Activated CD4-positive, alpha-beta T cell treated with anti-CD3 and anti-CD28 coated beads for 4 hours (primary cell): ENCODE results near the gene ZNF326.
"Not testable (repeated sequence)": the region's sequence is repeated elsewhere in the genome, so short reads cannot be mapped to it uniquely, and the experiment has no call there.

Experiments used
- DNase-seq, 2 donors: peaks; one replicate each; pipeline ENCODE4 v3.0.0-alpha.2; 2020

Gene ZNF326

GRCh38 chr1:89998306-89998705 lies 3.4 kb downstream of the ZNF326 start:
- DNase-seq, result no peak

GRCh38 chr1:89999208-89999607 lies 4.3 kb downstream of the ZNF326 start:
- DNase-seq, result no peak

- DNase-seq, result no peak
Measured at GRCh38 chr1:89999628-90000027, 4.7 kb downstream of the ZNF326 start.

GRCh38 chr1:90000934-90001676 lies 6.2 kb downstream of the ZNF326 start:
- DNase-seq, result no peak

GRCh38 chr1:90007979-90008404 lies 13.1 kb downstream of the ZNF326 start:
- DNase-seq, result no peak

GRCh38 chr1:90012300-90012699 lies 17.4 kb downstream of the ZNF326 start:
- DNase-seq, result no peak

GRCh38 chr1:90023691-90024090 lies 28.8 kb downstream of the ZNF326 start:
- DNase-seq, result no peak

GRCh38 chr1:90027281-90027680 lies 32.4 kb downstream of the ZNF326 start:
- DNase-seq, result no peak

- no peak for DNase-seq
Measured at GRCh38 chr1:90039652-90040051, 44.7 kb downstream of the ZNF326 start.

GRCh38 chr1:90043586-90043985 lies 48.7 kb downstream of the ZNF326 start:
- DNase-seq, result no peak

- no peak for DNase-seq
Measured at GRCh38 chr1:90044346-90044745, 49.4 kb downstream of the ZNF326 start.

GRCh38 chr1:90045853-90046563 lies 51.1 kb downstream of the ZNF326 start:
- DNase-seq, result peak in 1 of 2 donors; percentile 3

GRCh38 chr1:90046635-90047034 lies 51.7 kb downstream of the ZNF326 start:
- DNase-seq, result no peak

GRCh38 chr1:90048043-90048442 lies 53.1 kb downstream of the ZNF326 start:
- no peak for DNase-seq

- DNase-seq, result not testable (repeated sequence)
Measured at GRCh38 chr1:90062700-90063643, 68.1 kb downstream of the ZNF326 start.

- not testable (repeated sequence) for DNase-seq
Measured at GRCh38 chr1:90064109-90064508, 69.2 kb downstream of the ZNF326 start.

- no peak for DNase-seq
Measured at GRCh38 chr1:90067194-90067931, 72.5 kb downstream of the ZNF326 start.

GRCh38 chr1:90068611-90069280 lies 73.8 kb downstream of the ZNF326 start:
- no peak for DNase-seq

- no peak for DNase-seq
Measured at GRCh38 chr1:90074137-90074536, 79.2 kb downstream of the ZNF326 start.

- no peak for DNase-seq
Measured at GRCh38 chr1:90074566-90074965, 79.7 kb downstream of the ZNF326 start.

GRCh38 chr1:90074970-90075391 lies 80.1 kb downstream of the ZNF326 start:
- DNase-seq, result no peak

GRCh38 chr1:90083995-90084394 lies 89.1 kb downstream of the ZNF326 start:
- DNase-seq, result no peak
